GM19468 (cell line): ENCODE data around the gene ALDH2.

Experiments used
- ATAC-seq: cut with Tn5 transposase; IDR thresholded peaks from one replicate; pipeline ENCODE4 v1.9.1; 2021; ENCODE audit warnings: mild to moderate bottlenecking, moderate library complexity, moderate number of reproducible peaks; ENCODE audit not compliant: unreplicated experiment; ENCODE audit errors: extremely low read depth

ALDH2 gene

GRCh38 chr12:111850526-111850925 is 83.8 kb downstream of the ALDH2 start:
- no peak for ATAC-seq

GRCh38 chr12:111858186-111858585 is 91.5 kb downstream of the ALDH2 start:
- ATAC-seq, result no peak

GRCh38 chr12:111858778-111859177 is 92.0 kb downstream of the ALDH2 start:
- ATAC-seq, result no peak

- no peak for ATAC-seq
These were observed 98.2 kb downstream of the ALDH2 start for GRCh38 chr12:111864913-111865312.
